K562 (cell line): Measurements from ENCODE around the gene RNF112. TPM values are rescaled to one million over a fixed set of nuclear protein-coding genes. Genes with fewer than 3 reads are reported as not detected.
A peak's percentile ranks its signal among the peaks of the same experiment; 100 is the strongest.

Experiments used
- CCNT2 ChIP-seq: IDR thresholded peaks from 2 replicates; pipeline ENCODE4 v1.6.1; 2011; ENCODE audit warnings: borderline replicate concordance, low read depth, mild to moderate bottlenecking, moderate library complexity, mixed read lengths, low read length; ENCODE audit not compliant: insufficient read length; ENCODE audit errors: extremely low read depth
- KDM1A ChIP-seq, 2 experiments: fragments of 450-650 bp; IDR thresholded peaks; 2 replicates each; pipeline ENCODE4 v1.6.1; 2016; ENCODE audit warnings: mild to moderate bottlenecking in 2 of 2
- MEIS2 ChIP-seq: fragments of 450-650 bp; IDR thresholded peaks from 2 replicates; pipeline ENCODE4 v1.6.1; 2014; ENCODE audit warnings: mild to moderate bottlenecking; ENCODE audit not compliant: partially characterized antibody
- NR2C1 ChIP-seq, 2 experiments: fragments of 450-650 bp; IDR thresholded peaks; 2 replicates each; pipeline ENCODE4 v1.6.1; 2017; ENCODE audit warnings: mild to moderate bottlenecking in 2 of 2, antibody characterized with exemption in 1 of 2, inconsistent platforms in 1 of 2, missing compliant biosample characterization in 1 of 2, missing genetic modification characterization in 1 of 2
- NR2C2 ChIP-seq, 2 experiments: fragments of 200-800 bp in 1 of 2; sonication (Bioruptor generic) in 1 of 2; sonication (generic) in 1 of 2; formaldehyde crosslinking in 1 of 2; IDR thresholded peaks; 2 replicates each; pipeline versions ENCODE4 v1.6.1 to v1.8.0; 2016 to 2022; ENCODE audit warnings: mild to moderate bottlenecking in 1 of 2, missing compliant biosample characterization in 1 of 2, missing genetic modification characterization in 1 of 2, missing genetic modification reagents in 1 of 2
- PBX2 ChIP-seq, 2 experiments: IDR thresholded peaks in 1 of 2; conservative IDR thresholded peaks in 1 of 2; 2 replicates each; pipeline ENCODE4 v1.6.1; 2016; ENCODE audit warnings: low read depth in 2 of 2, mild to moderate bottlenecking in 1 of 2, missing compliant biosample characterization in 1 of 2, missing genetic modification characterization in 1 of 2, moderate library complexity in 1 of 2
- PRDM10 ChIP-seq: fragments of 450-650 bp; IDR thresholded peaks from 2 replicates; pipeline ENCODE4 v1.6.1; 2018; ENCODE audit not compliant: partially characterized antibody
- TAF7 ChIP-seq: fragments of 450-650 bp; IDR thresholded peaks from 2 replicates; pipeline ENCODE4 v1.6.1; 2016; ENCODE audit warnings: missing genetic modification characterization, missing compliant biosample characterization
- TEAD1 ChIP-seq, 2 experiments: fragments of 450-650 bp in 1 of 2; sonication (generic) in 1 of 2; formaldehyde crosslinking; IDR thresholded peaks; 2 replicates each; pipeline versions ENCODE4 v1.4.0 to v1.8.0; 2020 to 2022; ENCODE audit warnings: mild to moderate bottlenecking in 2 of 2, missing genetic modification reagents in 1 of 2
- USF2 ChIP-seq: sonication (generic); formaldehyde crosslinking; IDR thresholded peaks from 2 replicates; pipeline ENCODE4 v1.5.0; 2020; ENCODE audit warnings: missing genetic modification reagents
- ZNF395 ChIP-seq: fragments of 200-800 bp; sonication (Bioruptor generic); IDR thresholded peaks from 2 replicates; pipeline ENCODE4 v1.6.1; 2017; ENCODE audit warnings: missing genetic modification characterization, missing compliant biosample characterization
- polyA plus RNA-seq, 8 experiments: library from polyadenylated mRNA; depleted of rRNA in 4 of 8; stranded (reverse) in 5 of 8; unstranded in 3 of 8; fragments of >200 nt; fragmentation: Nextera tagmentation in 2 of 8; fragmentation: Illumina TruSeq in 1 of 8; extraction: Ambion mirVana in 2 of 8; extraction: Trizol in 1 of 8; gene quantifications; 2 replicates each; pipeline versions ENCODE4 v1.2.1 to v1.2.3, GENCODE V29; 2011 to 2014; ENCODE audit warnings: inconsistent platforms in 1 of 8, missing spikeins in 1 of 8
- total RNA-seq, 7 experiments: library from RNA; depleted of rRNA in 6 of 7; stranded (reverse); fragments of >200 nt in 6 of 7; fragmentation: Illumina TruSeq in 2 of 7; extraction: Trizol in 2 of 7; gene quantifications; 2 replicates each; pipeline versions ENCODE4 v1.2.1 to v1.2.3, GENCODE V29; 2011 to 2021; ENCODE audit warnings: low replicate concordance in 1 of 7

The RNF112 gene
- total and polyA plus RNA-seq, 9 of the 15 experiments (the other 6 are each of a cell fraction or from before 2014, with no cell fraction given) = 0.05 TPM; not detected in 8

GRCh38 chr17:19448341-19449268 is 37.6 kb downstream of the RNF112 start (continued):
- TF ChIP-seq PRDM10 = no peak
- no peak for TF ChIP-seq CCNT2
- no peak for TF ChIP-seq PBX2 (CRISPR knock-in tag; IDR thresholded peaks at IDR 0.05; ENCODE audit: low read depth)
- peak; percentile 92 for TF ChIP-seq PBX2 (tag; conservative IDR thresholded peaks at IDR 0.05; ENCODE audit: low read depth)
- TF ChIP-seq ZNF395 (CRISPR knock-in tag) = 0 out of 2 replicates have a peak, but pooled peaks have one; percentile 40
- no peak for TF ChIP-seq TAF7
- no peak for TF ChIP-seq NR2C2 (CRISPR knock-in tag; IDR thresholded peaks at IDR 0.05)
- peak; percentile 91 for TF ChIP-seq NR2C2 (tag; IDR thresholded peaks at IDR 0.05)
- TF ChIP-seq TEAD1 (CRISPR knock-in tag; IDR thresholded peaks at IDR 0.05) = 0 out of 4 replicates have a peak, but pooled peaks of 1 of the 2 experiments have one; percentile 43
- 0 out of 2 replicates have a peak, but pooled peaks have one; percentile 9 for TF ChIP-seq USF2
- TF ChIP-seq MEIS2 = peak; percentile 86
- peak in 1 of 2 experiments; percentile 21; a peak in 1 of 4 replicates for TF ChIP-seq KDM1A (IDR thresholded peaks at IDR 0.05)
- TF ChIP-seq NR2C1 (IDR thresholded peaks at IDR 0.05) = no peak
- TF ChIP-seq NR2C1 (tag; IDR thresholded peaks at IDR 0.05) = peak; percentile 69
